Lower lobe of right lung (tissue), 2 donors: Measurements from ENCODE around the gene GMEB1. TPM values are rescaled to one million over a fixed set of nuclear protein-coding genes. Genes with fewer than 3 reads are reported as not detected.

Source experiments
- ATAC-seq, 2 donors: fragments of 200-7000 bp; cut with Tn5 transposase; one replicate each; pipeline ENCODE4 v1.9.1; 2020 to 2022; ENCODE audit warnings: mild to moderate bottlenecking in 2 of 2, moderate library complexity in 2 of 2
- DNase-seq: peaks from one replicate; pipeline ENCODE4 v3.0.0-alpha.2; 2020
- H3K27ac ChIP-seq: fragments of 200-600 bp; one replicate; pipeline ENCODE4 v1.8.0; 2022
- H3K27me3 ChIP-seq: fragments of 200-600 bp; one replicate; pipeline ENCODE4 v1.8.0; 2022; ENCODE audit warnings: low read depth
- H3K36me3 ChIP-seq: fragments of 200-600 bp; one replicate; pipeline ENCODE4 v1.8.0; 2022; ENCODE audit warnings: mild to moderate bottlenecking
- H3K4me1 ChIP-seq: fragments of 200-600 bp; one replicate; pipeline ENCODE4 v1.8.0; 2022
- H3K4me3 ChIP-seq: fragments of 200-600 bp; one replicate; pipeline ENCODE4 v1.8.0; 2022; ENCODE audit warnings: mild to moderate bottlenecking
- H3K9me3 ChIP-seq: fragments of 200-600 bp; one replicate; pipeline ENCODE4 v1.8.0; 2022
- CTCF ChIP-seq: fragments of 200-600 bp; IDR thresholded peaks from one replicate; pipeline ENCODE4 v1.8.0; 2022; ENCODE audit warnings: antibody characterized with exemption, mild to moderate bottlenecking
- intact Hi-C: fragments of 100-400 bp; cut with DNase I; formaldehyde crosslinking; loops from one replicate; pipeline ENCODE4 v1.11.0; 2022
- total RNA-seq: library from RNA; stranded (reverse); fragmentation: NEBNext Ultra II Directional; extraction: Animal tissue kit (Norgen Biotek cat#: 25700); gene quantifications from one replicate; pipeline ENCODE4 v1.2.1, GENCODE V29; 2021
- donor health status: DM: no; HTN: yes; CAD: no; lungs with severe emphysema.

The GMEB1 gene
- total RNA-seq, 1 donor from 2014 or later: 14.2 TPM

- ATAC-seq (no peak), DNase-seq (no peak)
- no peaks in the 10 kb centered on the region for H3K27me3 ChIP-seq
- H3K27ac ChIP-seq: no peak overlapping the region
- TF ChIP-seq CTCF: no peak
- H3K9me3 ChIP-seq: no peaks in the 10 kb centered on the region
- intact Hi-C loops: no loop called here
- peaks cover 30% of the 10 kb centered on the region for H3K36me3 ChIP-seq
- peaks cover 47% of the 10 kb centered on the region for H3K4me1 ChIP-seq
- H3K4me3 ChIP-seq: no peak overlapping the region
These were observed 90.7 kb downstream of the GMEB1 start for GRCh38 chr1:28759257-28759656.

- Histone ChIP-seq H3K4me3 (no peak overlapping the region), H3K27me3 (no peaks in the 10 kb centered on the region), H3K9me3 (no peaks in the 10 kb centered on the region), H3K36me3 (peaks cover 35% of the 10 kb centered on the region), H3K4me1 (peaks cover 28% of the 10 kb centered on the region), H3K27ac (no peak overlapping the region)
- DNase-seq (no peak), ATAC-seq (no peak)
- intact Hi-C loops: no loop called here
- no peak for TF ChIP-seq CTCF
These were observed 92.6 kb downstream of the GMEB1 start for GRCh38 chr1:28761189-28761588.

GRCh38 chr1:28766532-28767183, 98.1 kb downstream of the GMEB1 start:
- no peaks in the 10 kb centered on the region for H3K9me3 ChIP-seq
- no peak for ATAC-seq

More at GRCh38 chr1:28766532-28767183, 98.1 kb downstream of the GMEB1 start:
- intact Hi-C loops: no loop called here
- peaks cover 35% of the 10 kb centered on the region for H3K36me3 ChIP-seq
- no peaks in the 10 kb centered on the region for H3K27me3 ChIP-seq
- DNase-seq: no peak
- H3K27ac ChIP-seq: no peak overlapping the region
- TF ChIP-seq CTCF: no peak
- H3K4me3 ChIP-seq: no peak overlapping the region
- peaks cover 3% of the 10 kb centered on the region for H3K4me1 ChIP-seq

Other genes starting within 250 kb of the GMEB1 start
- 29.1 TPM for gene RCC1, start 162.7 kb upstream of the GMEB1 start, total RNA-seq
- 26.3 TPM for gene TRNAU1AP, start 115.7 kb upstream of the GMEB1 start, total RNA-seq
- gene RAB42, start 76.5 kb upstream of the GMEB1 start, total RNA-seq: 7.0 TPM
- gene TAF12, start 25.7 kb upstream of the GMEB1 start, total RNA-seq: 21.8 TPM
- not detected for gene RNU11, start 20.2 kb upstream of the GMEB1 start, total RNA-seq
- gene YTHDF2, start 68.2 kb downstream of the GMEB1 start, total RNA-seq: 70.9 TPM
- gene OPRD1, start 143.4 kb downstream of the GMEB1 start, total RNA-seq: not detected
- 58.6 TPM for gene EPB41, start 245.8 kb downstream of the GMEB1 start, total RNA-seq